Activated CD4-positive, alpha-beta T cell treated with anti-CD3 and anti-CD28 coated beads for 4 hours (primary cell): Measurements from ENCODE around the gene RALGAPB.

ENCODE experiments used
- DNase-seq, 2 donors: peaks; one replicate each; pipeline ENCODE4 v3.0.0-alpha.2; 2020

The RALGAPB gene

GRCh38 chr20:38551056-38551626 is 78.5 kb downstream of the RALGAPB start:
- DNase-seq = no peak

- no peak for DNase-seq
Observed at GRCh38 chr20:38554986-38555385, 82.3 kb downstream of the RALGAPB start.

GRCh38 chr20:38555395-38555794 is 82.8 kb downstream of the RALGAPB start:
- DNase-seq = no peak

GRCh38 chr20:38557174-38557573 is 84.5 kb downstream of the RALGAPB start:
- no peak for DNase-seq

- DNase-seq = no peak
Observed at GRCh38 chr20:38558596-38559360, 86.1 kb downstream of the RALGAPB start.

GRCh38 chr20:38559764-38560163 is 87.1 kb downstream of the RALGAPB start:
- no peak for DNase-seq

GRCh38 chr20:38563802-38564431 is 91.3 kb downstream of the RALGAPB start:
- DNase-seq = no peak

GRCh38 chr20:38564680-38565079 is 92.0 kb downstream of the RALGAPB start:
- DNase-seq = no peak

- no peak for DNase-seq
Observed at GRCh38 chr20:38566036-38566598, 93.5 kb downstream of the RALGAPB start.

GRCh38 chr20:38569747-38570525 is 97.3 kb downstream of the RALGAPB start:
- no peak for DNase-seq

GRCh38 chr20:38573413-38573812 is 100.8 kb downstream of the RALGAPB start:
- no peak for DNase-seq

GRCh38 chr20:38579219-38579910 is 106.7 kb downstream of the RALGAPB start:
- no peak for DNase-seq

- no peak for DNase-seq
Observed at GRCh38 chr20:38579921-38580320, 107.3 kb downstream of the RALGAPB start.

GRCh38 chr20:38581013-38581412 is 108.4 kb downstream of the RALGAPB start, which contains the start of gene ADIG:
ADIG (plus strand) TSS chr20:38581197; CDS start chr20:38581251, 54 bp downstream.
- DNase-seq = no peak

GRCh38 chr20:38581830-38582358 is 109.3 kb downstream of the RALGAPB start:
- no peak for DNase-seq

- no peak for DNase-seq
Observed at GRCh38 chr20:38583306-38583705, 110.7 kb downstream of the RALGAPB start.

- DNase-seq = no peak
Observed at GRCh38 chr20:38584099-38584763, 111.6 kb downstream of the RALGAPB start.

- DNase-seq = no peak
Observed at GRCh38 chr20:38585404-38586180, 112.9 kb downstream of the RALGAPB start.

- no peak for DNase-seq
Observed at GRCh38 chr20:38586181-38586525, 113.5 kb downstream of the RALGAPB start.

- no peak for DNase-seq
Observed at GRCh38 chr20:38588303-38588702, 115.7 kb downstream of the RALGAPB start.

GRCh38 chr20:38589351-38589750 is 116.7 kb downstream of the RALGAPB start:
- no peak for DNase-seq
